Measurements from ENCODE around the gene PGK1. TPM values are rescaled to one million over a fixed set of nuclear protein-coding genes. Genes with fewer than 3 reads are reported as not detected.

PGK1 gene
- total RNA-seq, 1 donor from 2014 or later: 157 TPM

DNA sequence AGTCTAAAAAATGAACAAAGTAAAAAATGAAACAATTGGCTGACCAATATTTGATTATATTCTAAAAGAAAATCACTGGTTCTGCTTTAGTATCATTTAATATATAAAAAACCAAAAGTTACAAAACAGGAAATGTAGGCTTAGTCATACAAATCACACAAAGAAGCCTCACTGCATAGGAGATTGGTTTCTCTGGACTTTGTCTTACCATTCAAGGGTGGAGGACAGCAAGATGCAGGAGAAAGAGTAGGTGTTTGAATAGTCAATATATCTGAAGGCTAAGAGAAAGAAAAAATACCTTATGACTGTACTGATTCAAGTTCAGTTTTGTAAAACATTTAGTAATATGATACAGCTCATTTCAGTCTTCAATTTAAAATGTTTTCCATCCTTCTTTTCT is 64.0 kb downstream of the PGK1 start:
- Mint-ChIP-seq H3K9me3 (ENCODE audit: unreplicated experiment) (peaks cover 3% of the 10 kb centered on the region), H3K4me3 (ENCODE audit: unreplicated experiment) (no peak overlapping the region), H3K27ac (ENCODE audit: unreplicated experiment) (no peak overlapping the region), H3K4me1 (ENCODE audit: unreplicated experiment) (no peaks in the 10 kb centered on the region), H3K27me3 (ENCODE audit: unreplicated experiment) (peaks cover 3% of the 10 kb centered on the region), H3K36me3 (ENCODE audit: unreplicated experiment) (no peaks in the 10 kb centered on the region)
- DNase-seq (ENCODE audit: extremely low spot score, unreplicated experiment): no peak
- TF ChIP-seq CTCF (IDR thresholded peaks at IDR 0.05): no peak

Other genes with a start within 250 kb of the PGK1 start
- 66.8 and 74.6 TPM in 2 replicates for gene MAGT1, start 208.8 kb upstream of the PGK1 start, total RNA-seq
- gene COX7B, start 204.8 kb upstream of the PGK1 start, total RNA-seq: 178 and 197 TPM in 2 replicates
- 16.2 and 17.6 TPM in 2 replicates for gene ATP7A, start 193.6 kb upstream of the PGK1 start, total RNA-seq
- gene PGAM4, start 134.6 kb upstream of the PGK1 start, total RNA-seq: not detected in 2 replicates
- 16.9 and 19.9 TPM in 2 replicates for gene TAF9B, start 35.4 kb downstream of the PGK1 start, total RNA-seq
- gene CYSLTR1, start 223.4 kb downstream of the PGK1 start, total RNA-seq: not detected in 2 replicates